Pancreas (tissue), 10 donors: Measurements from ENCODE around the gene NPS. TPM values are rescaled to one million over a fixed set of nuclear protein-coding genes. Genes with fewer than 3 reads are reported as not detected.

Source experiments
- ATAC-seq, 4 donors: fragments of 200-7000 bp; cut with Tn5 transposase; one replicate each; pipeline versions ENCODE4 v1.8.0 to v1.9.1; 2020; ENCODE audit warnings: mild to moderate bottlenecking in 4 of 4, moderate library complexity in 4 of 4
- DNase-seq, 6 donors: peaks; one replicate each; pipeline ENCODE4 v3.0.0-alpha.2; 2020
- FAIRE-seq: peaks from 2 replicates; lab custom pipeline; 2012; peaks lifted over from hg19 to GRCh38; lab: Jason Lieb, UNC
- H3K27ac ChIP-seq, 4 donors: fragments of 200-600 bp; sonication (generic); 1 replicate in 3 of 4; 2 replicates in 1 of 4; pipeline versions ENCODE4 v1.5.0 to v1.8.0; 2020
- H3K27me3 ChIP-seq, 4 donors: fragments of 200-600 bp; one replicate each; pipeline ENCODE4 v1.8.0; 2021
- H3K36me3 ChIP-seq, 3 donors: fragments of 200-600 bp; sonication (generic) in 1 of 3; one replicate each; pipeline versions ENCODE4 v1.5.0 to v1.8.0; 2020 to 2021
- H3K4me1 ChIP-seq, 3 donors: fragments of 200-600 bp; one replicate each; pipeline ENCODE4 v1.8.0; 2021
- H3K4me3 ChIP-seq, 4 donors: fragments of 200-600 bp; sonication (generic) in 2 of 4; one replicate each; pipeline versions ENCODE4 v1.5.0 to v1.8.0; 2020 to 2021
- H3K9me3 ChIP-seq, 4 donors: fragments of 200-600 bp; one replicate each; pipeline ENCODE4 v1.8.0; 2021
- WGBS, 2 donors: extraction: QIAGEN DNeasy Blood & Tissue Kit; methylation state at CpG; one replicate each; pipeline ENCODE4 v1.1.7; 2013; 5-methylcytosine and 5-hydroxymethylcytosine counted together
- intact Hi-C, 3 donors: fragments of 100-400 bp; cut with DNase I; formaldehyde crosslinking; loops; one replicate each; pipeline versions ENCODE4 v1.11.1 to v1.14.2; 2022
- polyA plus RNA-seq, 2 donors: library from polyadenylated mRNA; stranded (reverse); fragments of 200-250 nt; gene quantifications; one replicate each; pipeline ENCODE4 v1.2.3, GENCODE V29; 2013
- total RNA-seq, 6 donors: library from RNA; stranded (reverse); fragmentation: NEBNext Ultra II Directional in 4 of 6; extraction: Animal tissue kit (Norgen Biotek cat#: 25700) in 4 of 6; gene quantifications; one replicate each; pipeline versions ENCODE4 v1.2.1 to v1.2.4, GENCODE V29; 2021 to 2023
- TF ChIP-seq, protein P1 (sequence below), 4 donors: fragments of 200-600 bp; sonication (generic) in 3 of 4; IDR thresholded peaks; one replicate each; pipeline versions ENCODE4 v1.5.0 to v1.8.0; 2021; ENCODE audit warnings: antibody characterized with exemption in 4 of 4
- donor health status: healthy with polysubstance abuse.
- donor health status: DM: no; HTN: no; CAD: no; lungs with moderate emphysema.
- donor health status: DM: no; HTN: no; CAD: no.
- donor health status: control.
- donor health status: control.
- donor health status: Bipolar disorder and iron deficiency.
- donor health status: DM: yes; HTN: yes; CAD: no.
- donor health status: DM: no; HTN: no; CAD: no.
- donor health status: DM: no; HTN: no; CAD: no.
- donor health status: DM: yes; HTN: yes; CAD: no.

Gene NPS
- total and polyA plus RNA-seq, 8 donors = not detected

DNA sequence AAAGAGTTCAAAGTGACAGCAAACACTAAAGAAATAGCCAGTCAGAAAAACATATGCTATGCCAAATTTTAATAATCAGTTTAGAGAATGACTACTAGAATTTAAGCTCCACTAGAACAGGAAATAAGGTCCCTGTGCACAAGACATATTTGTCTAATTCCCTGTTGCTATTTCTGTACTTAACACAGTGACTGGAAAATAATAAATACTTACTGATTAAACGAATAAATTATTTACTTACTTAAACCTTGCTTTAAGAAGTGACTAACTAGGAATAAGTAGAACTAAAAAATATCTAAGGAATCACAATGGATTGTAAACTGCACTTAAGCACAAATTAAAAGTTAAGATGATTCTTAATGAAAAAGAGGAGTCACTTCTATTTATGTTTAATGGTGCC, 22.3 kb downstream of the NPS start:
- no peak overlapping the region for H3K27ac ChIP-seq
- H3K4me3 ChIP-seq = no peak overlapping the region
- H3K36me3 ChIP-seq = no peaks in the 10 kb centered on the region
- WGBS, 2 donors = 13 to 16% methylated on average over 1 of the region's 1 CpG
- H3K27me3 ChIP-seq = no peaks in the 10 kb centered on the region
- DNase-seq (no peak), ATAC-seq (no peak), FAIRE-seq (no peak)
- no peaks in the 10 kb centered on the region for H3K9me3 ChIP-seq
- no peaks in the 10 kb centered on the region for H3K4me1 ChIP-seq
- TF ChIP-seq, protein P1, sequence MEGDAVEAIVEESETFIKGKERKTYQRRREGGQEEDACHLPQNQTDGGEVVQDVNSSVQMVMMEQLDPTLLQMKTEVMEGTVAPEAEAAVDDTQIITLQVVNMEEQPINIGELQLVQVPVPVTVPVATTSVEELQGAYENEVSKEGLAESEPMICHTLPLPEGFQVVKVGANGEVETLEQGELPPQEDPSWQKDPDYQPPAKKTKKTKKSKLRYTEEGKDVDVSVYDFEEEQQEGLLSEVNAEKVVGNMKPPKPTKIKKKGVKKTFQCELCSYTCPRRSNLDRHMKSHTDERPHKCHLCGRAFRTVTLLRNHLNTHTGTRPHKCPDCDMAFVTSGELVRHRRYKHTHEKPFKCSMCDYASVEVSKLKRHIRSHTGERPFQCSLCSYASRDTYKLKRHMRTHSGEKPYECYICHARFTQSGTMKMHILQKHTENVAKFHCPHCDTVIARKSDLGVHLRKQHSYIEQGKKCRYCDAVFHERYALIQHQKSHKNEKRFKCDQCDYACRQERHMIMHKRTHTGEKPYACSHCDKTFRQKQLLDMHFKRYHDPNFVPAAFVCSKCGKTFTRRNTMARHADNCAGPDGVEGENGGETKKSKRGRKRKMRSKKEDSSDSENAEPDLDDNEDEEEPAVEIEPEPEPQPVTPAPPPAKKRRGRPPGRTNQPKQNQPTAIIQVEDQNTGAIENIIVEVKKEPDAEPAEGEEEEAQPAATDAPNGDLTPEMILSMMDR (IDR thresholded peaks at IDR 0.05) = no peak
- intact Hi-C loops = no loop called here

DNA sequence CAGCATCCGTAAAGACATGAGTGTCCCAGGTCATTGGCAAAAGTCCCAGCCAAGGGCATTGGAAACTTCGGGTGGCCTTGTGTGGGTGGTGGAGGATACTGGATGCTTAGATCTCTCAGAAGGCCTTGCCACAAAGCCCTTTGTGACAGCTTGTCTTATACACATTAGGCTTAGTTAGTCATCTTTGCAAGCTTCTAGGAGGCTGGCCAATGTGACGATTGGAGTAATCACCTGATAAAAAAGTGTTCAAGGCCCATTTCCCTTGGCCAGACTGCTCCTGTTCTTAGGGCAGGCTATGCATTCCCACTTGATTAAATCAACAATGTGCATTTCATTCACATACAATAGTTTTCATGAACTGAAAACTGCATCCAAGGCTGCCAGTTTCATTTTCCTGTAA, 26.9 kb downstream of the NPS start:
- no peaks in the 10 kb centered on the region for H3K4me1 ChIP-seq
- no peaks in the 10 kb centered on the region for H3K27me3 ChIP-seq
- DNase-seq (no peak), FAIRE-seq (no peak), ATAC-seq (no peak)
- H3K36me3 ChIP-seq = no peaks in the 10 kb centered on the region
- no peak overlapping the region for H3K27ac ChIP-seq
- no peak overlapping the region for H3K4me3 ChIP-seq
- intact Hi-C loops = no loop called here
- H3K9me3 ChIP-seq = no peaks in the 10 kb centered on the region
- TF ChIP-seq, protein P1 (IDR thresholded peaks at IDR 0.05) = no peak
- 41 to 53% methylated on average over 3 of the region's 3 CpGs for WGBS, 2 donors

DNA sequence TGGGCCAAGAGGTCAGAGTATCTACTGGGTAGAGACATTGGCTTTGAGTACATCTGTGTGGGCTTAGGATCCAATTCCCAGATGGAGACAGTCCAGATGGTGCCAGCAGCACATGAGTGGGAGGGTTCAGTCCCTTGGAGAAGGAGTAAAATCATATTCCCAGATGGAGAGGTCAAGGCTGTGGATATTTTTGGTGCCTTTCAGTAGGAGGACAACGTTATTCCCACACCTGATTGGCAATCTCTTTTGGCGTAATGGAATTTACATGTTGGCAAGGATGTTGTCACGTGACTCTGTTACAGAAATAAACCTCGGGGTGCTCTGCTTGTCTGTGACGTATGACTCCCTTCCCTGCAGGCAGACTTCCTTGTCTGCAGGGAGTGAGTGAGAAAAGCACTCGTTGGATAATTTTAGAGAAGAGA, 27.6 kb downstream of the NPS start:
- no peaks in the 10 kb centered on the region for H3K27me3 ChIP-seq
- ATAC-seq (no peak), FAIRE-seq (no peak), DNase-seq (no peak)
- intact Hi-C loops = no loop called here
- TF ChIP-seq, protein P1 (IDR thresholded peaks at IDR 0.05) = no peak
- H3K36me3 ChIP-seq = no peaks in the 10 kb centered on the region
- no peak overlapping the region for H3K27ac ChIP-seq
- no peaks in the 10 kb centered on the region for H3K9me3 ChIP-seq
- H3K4me1 ChIP-seq = no peaks in the 10 kb centered on the region
- H3K4me3 ChIP-seq = no peak overlapping the region
- 4 to 12% methylated on average over 6 of the region's 6 CpGs for WGBS, 2 donors

DNA sequence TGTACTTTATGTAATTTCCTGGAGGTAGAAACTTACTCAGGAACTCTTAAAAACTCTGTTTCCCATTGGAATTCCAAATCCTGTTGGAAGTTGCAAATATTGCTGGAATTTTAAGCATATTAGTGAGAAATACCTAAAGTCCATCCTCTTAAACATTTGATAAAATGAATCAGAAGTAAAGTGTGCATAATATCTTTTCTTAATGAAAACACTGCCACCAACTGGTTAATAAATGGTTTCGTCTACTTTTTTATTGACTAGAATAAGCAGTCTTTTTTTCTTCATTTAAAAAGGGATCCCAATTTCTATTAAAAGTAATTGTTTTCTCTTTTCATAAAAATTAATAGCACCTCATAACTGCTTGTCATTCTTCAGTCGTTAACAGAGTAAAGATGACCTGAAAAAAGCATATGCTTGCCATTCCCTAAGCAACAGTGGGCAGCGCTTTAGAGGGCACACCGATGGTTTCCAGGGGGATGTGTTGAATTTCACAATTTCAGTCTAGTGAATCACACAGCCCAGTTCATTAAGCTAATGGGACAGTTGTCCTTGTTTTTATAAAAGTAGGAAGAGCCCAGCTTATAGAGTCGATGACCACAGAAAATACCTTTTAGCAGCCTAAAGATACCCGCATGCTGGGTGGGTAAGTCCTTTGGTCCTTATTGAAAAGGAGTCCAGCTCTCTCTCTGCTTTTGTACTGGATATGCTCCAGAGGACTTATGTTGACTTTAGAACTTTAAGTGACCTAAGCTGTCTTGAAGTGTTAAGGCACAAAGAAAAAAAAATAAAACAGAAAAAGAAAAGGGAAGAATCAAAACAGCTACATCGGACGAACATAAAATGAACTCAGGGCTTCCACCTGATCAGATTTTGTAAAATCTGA, 28.5 kb downstream of the NPS start:
- FAIRE-seq (no peak), DNase-seq (no peak), ATAC-seq (no peak)
- Histone ChIP-seq H3K27me3 (no peaks in the 10 kb centered on the region), H3K4me3 (no peak overlapping the region), H3K9me3 (no peaks in the 10 kb centered on the region), H3K4me1 (no peaks in the 10 kb centered on the region), H3K27ac (no peak overlapping the region), H3K36me3 (no peaks in the 10 kb centered on the region)
- TF ChIP-seq, protein P1 (IDR thresholded peaks at IDR 0.05) = no peak
- 62 to 71% methylated on average over 8 of the region's 8 CpGs for WGBS, 2 donors
- intact Hi-C loops = no loop called here
